ENCODE measurements around the gene PGAP3.

DNA sequence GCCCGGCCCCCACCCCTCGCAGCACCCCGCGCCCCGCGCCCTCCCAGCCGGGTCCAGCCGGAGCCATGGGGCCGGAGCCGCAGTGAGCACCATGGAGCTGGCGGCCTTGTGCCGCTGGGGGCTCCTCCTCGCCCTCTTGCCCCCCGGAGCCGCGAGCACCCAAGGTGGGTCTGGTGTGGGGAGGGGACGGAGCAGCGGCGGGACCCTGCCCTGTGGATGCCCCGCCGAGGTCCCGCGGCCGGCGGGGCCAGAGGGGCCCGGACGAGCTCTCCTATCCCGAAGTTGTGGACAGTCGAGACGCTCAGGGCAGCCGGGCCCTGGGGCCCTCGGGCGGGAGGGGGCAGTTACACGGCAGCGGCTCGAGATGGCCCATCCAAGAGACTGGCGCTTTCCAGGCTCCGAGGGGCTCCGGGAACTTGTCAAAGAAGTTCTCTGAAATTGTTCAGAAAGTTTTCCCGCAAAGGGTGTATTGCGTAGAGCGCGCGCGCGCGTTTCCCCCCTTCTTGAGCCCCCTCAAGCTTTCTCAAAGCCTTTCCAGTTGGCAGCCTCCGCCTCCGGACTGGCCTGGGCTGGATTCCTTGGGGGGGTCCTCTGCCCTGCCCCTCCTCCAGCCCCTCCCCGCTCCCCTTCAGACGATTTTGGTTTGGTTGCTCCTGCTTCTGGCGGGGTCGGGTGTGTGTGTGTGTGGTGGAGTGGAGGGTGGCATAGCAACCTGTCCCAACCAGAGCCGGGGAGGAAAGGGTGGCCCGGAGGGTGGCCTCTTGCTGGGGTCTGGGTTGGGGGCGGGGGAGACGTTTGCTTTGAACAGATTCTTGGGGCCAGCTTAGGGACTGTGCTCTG is 12.5 kb upstream of the PGAP3 start:
- no peak for TF ChIP-seq CTCF (IDR thresholded peaks at IDR 0.05)
- no peak for TF ChIP-seq POLR2AphosphoS5 (IDR thresholded peaks at IDR 0.05)
- no peak for TF ChIP-seq EP300 (IDR thresholded peaks at IDR 0.05)

Data from upper lobe of left lung (tissue), 4 donors.